ENCODE measurements around the gene LPAR1.

DNA sequence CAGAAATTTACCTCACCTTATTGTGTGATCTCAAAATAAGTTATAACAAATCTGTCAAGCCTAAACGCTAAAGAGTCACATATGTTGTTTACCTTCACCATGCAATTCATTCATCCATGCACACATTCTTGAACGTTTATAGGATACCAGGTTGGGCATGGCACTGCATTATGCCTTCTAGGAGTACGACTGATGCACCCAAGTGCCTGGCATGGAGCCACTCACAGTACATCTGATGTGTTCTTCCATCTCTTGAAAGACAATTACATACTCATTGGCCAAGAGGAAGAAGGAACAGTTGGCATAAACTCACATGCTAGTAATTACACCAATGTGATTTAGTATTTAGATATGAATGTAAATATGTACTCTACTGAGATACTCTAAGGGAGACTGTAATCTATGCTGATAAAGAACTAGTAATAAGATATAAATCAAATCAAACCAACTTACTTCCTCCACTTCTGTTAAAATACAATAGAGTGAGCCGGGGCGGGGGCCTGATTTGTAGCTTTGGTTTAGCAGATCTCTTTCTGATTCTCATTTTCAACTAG is 90.7 kb downstream of the LPAR1 start:
- TF ChIP-seq, protein P1, sequence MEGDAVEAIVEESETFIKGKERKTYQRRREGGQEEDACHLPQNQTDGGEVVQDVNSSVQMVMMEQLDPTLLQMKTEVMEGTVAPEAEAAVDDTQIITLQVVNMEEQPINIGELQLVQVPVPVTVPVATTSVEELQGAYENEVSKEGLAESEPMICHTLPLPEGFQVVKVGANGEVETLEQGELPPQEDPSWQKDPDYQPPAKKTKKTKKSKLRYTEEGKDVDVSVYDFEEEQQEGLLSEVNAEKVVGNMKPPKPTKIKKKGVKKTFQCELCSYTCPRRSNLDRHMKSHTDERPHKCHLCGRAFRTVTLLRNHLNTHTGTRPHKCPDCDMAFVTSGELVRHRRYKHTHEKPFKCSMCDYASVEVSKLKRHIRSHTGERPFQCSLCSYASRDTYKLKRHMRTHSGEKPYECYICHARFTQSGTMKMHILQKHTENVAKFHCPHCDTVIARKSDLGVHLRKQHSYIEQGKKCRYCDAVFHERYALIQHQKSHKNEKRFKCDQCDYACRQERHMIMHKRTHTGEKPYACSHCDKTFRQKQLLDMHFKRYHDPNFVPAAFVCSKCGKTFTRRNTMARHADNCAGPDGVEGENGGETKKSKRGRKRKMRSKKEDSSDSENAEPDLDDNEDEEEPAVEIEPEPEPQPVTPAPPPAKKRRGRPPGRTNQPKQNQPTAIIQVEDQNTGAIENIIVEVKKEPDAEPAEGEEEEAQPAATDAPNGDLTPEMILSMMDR (IDR thresholded peaks at IDR 0.05; ENCODE audit: low read length): no peak
- no peak for TF ChIP-seq EZH2 (optimal IDR thresholded peaks at IDR 0.05; ENCODE audit: low read depth, low read length)
- TF ChIP-seq EZH2phosphoT487 (IDR thresholded peaks at IDR 0.05; ENCODE audit: low read length): no peak

Data from MM.1S (cell line).